Activated naive CD4-positive, alpha-beta T cell treated with anti-CD3 and anti-CD28 coated beads, Interleukin-2, amount 50 U/mL, for 24 hours (primary cell): ENCODE data around the gene PRDM16.

Experiments
- H3K27ac Mint-ChIP-seq: one replicate; pipeline ENCODE4 v1.8.0; 2021; ENCODE audit warnings: mild to moderate bottlenecking, mixed read lengths
- H3K27me3 Mint-ChIP-seq: one replicate; pipeline ENCODE4 v1.8.0; 2021; ENCODE audit warnings: mixed read lengths
- H3K36me3 Mint-ChIP-seq: one replicate; pipeline ENCODE4 v1.8.0; 2021; ENCODE audit warnings: mixed read lengths
- H3K4me1 Mint-ChIP-seq: one replicate; pipeline ENCODE4 v1.8.0; 2021; ENCODE audit warnings: mixed read lengths
- H3K4me3 Mint-ChIP-seq: one replicate; pipeline ENCODE4 v1.8.0; 2021; ENCODE audit warnings: mild to moderate bottlenecking, mixed read lengths
- H3K9me3 Mint-ChIP-seq: one replicate; pipeline ENCODE4 v1.8.0; 2021; ENCODE audit warnings: mixed read lengths

Gene PRDM16

GRCh38 chr1:3315399-3316339, 246.7 kb downstream of the PRDM16 start:
- H3K36me3 Mint-ChIP-seq = no peaks in the 10 kb centered on the region
- no peak overlapping the region for H3K4me3 Mint-ChIP-seq
- peaks cover 14% of the 10 kb centered on the region for H3K4me1 Mint-ChIP-seq
- peak overlapping the region; percentile 97 for H3K27ac Mint-ChIP-seq
- H3K9me3 Mint-ChIP-seq = no peaks in the 10 kb centered on the region
- H3K27me3 Mint-ChIP-seq = peaks cover 2% of the 10 kb centered on the region

GRCh38 chr1:3316340-3316943, 247.4 kb downstream of the PRDM16 start:
- H3K36me3 Mint-ChIP-seq = no peaks in the 10 kb centered on the region
- no peak overlapping the region for H3K4me3 Mint-ChIP-seq
- no peaks in the 10 kb centered on the region for H3K9me3 Mint-ChIP-seq
- peaks cover 1% of the 10 kb centered on the region for H3K27me3 Mint-ChIP-seq
- peak overlapping the region; percentile 97 for H3K27ac Mint-ChIP-seq
- peaks cover 14% of the 10 kb centered on the region for H3K4me1 Mint-ChIP-seq

- Mint-ChIP-seq H3K36me3 (no peaks in the 10 kb centered on the region), H3K4me1 (peaks cover 14% of the 10 kb centered on the region), H3K27ac (no peak overlapping the region), H3K4me3 (no peak overlapping the region), H3K27me3 (peaks cover 1% of the 10 kb centered on the region), H3K9me3 (no peaks in the 10 kb centered on the region)
These were observed 248.5 kb downstream of the PRDM16 start for GRCh38 chr1:3317456-3317855.

DNA sequence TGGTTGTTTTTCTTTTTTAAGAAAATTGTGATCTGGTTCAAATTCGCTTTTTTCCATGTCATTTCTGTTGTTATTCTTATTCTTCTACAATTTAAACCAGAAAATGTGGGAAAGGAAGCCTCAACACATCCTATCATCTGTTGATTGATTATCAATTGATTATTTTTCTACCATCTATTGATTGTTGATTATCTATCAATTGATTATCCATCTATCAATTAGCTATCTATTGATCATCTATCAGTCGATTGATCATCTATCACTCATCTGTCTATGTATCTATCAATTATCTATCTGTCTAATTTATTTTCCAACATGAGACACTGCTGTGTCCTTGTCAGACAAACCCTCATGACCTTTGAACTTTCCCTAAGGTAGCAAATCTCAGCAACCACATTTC, 249.3 kb downstream of the PRDM16 start:
- Mint-ChIP-seq H3K9me3 (no peaks in the 10 kb centered on the region), H3K4me3 (no peak overlapping the region), H3K36me3 (no peaks in the 10 kb centered on the region), H3K4me1 (peaks cover 11% of the 10 kb centered on the region), H3K27ac (no peak overlapping the region), H3K27me3 (no peaks in the 10 kb centered on the region)

DNA sequence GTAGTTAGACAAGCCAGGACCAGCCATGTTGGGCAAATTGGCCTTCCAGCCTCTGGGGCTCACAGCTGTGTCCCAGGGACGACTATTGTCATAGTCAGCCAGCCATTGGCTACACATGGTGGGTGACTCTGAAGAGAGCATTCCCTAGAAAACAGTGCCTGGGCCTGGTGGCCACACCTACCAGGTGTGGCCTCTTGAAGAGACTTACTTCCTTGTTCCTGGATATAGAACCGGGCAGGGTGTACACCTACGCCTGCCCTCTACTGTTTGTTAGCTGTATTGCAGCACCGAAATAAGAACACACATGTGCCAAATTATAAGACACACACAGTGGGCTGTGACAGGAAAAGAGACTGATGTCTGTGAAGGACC, 250.9 kb downstream of the PRDM16 start:
- Mint-ChIP-seq H3K27ac (no peak overlapping the region), H3K36me3 (no peaks in the 10 kb centered on the region), H3K4me3 (no peak overlapping the region), H3K27me3 (no peaks in the 10 kb centered on the region), H3K9me3 (no peaks in the 10 kb centered on the region), H3K4me1 (peaks cover 11% of the 10 kb centered on the region)

DNA sequence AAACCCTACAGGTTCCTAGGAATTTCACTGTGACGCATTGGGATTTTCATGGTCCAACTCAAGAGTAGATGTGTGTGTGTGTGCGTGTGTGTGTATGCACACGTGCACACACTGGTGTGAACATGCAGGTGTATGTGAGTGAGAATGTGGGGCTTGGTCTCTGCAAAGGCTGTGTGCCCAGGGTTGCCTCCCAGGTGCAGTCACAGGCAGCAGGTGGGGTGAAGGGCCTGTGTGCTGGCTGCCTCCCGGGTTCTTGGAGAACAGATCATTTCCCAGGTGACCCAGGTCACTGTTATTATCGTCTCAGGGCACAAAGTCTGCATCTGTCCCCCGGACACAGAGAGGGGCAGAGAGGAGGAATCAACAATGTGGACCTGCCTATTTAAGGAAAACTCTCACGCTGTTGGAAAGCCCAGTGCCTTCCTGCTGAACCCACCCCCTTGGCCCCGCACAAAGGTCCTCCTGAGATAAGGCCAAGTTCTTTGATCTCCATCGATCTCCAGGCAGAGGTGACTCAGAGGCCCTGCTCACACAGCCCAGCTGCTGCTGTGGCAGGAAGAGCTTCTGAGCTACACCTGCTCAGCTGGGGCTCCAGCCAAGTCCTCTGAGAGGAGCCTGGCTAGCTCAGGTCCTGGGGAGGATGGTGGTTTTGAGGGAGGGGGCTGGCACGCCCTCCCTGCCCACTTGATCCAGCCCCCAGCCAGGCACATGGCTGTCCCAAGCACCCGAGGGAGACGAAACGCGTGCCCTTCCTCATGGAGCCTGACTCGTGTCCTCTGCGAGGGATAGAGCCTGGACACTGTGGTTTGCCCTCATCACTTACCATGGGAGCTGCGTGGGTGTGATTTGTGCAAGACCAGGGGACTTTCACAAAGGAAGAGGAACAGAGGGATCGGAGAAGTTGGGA, 251.5 kb downstream of the PRDM16 start:
- Mint-ChIP-seq H3K27ac (no peak overlapping the region), H3K9me3 (no peaks in the 10 kb centered on the region), H3K36me3 (no peaks in the 10 kb centered on the region), H3K27me3 (peaks cover 1% of the 10 kb centered on the region), H3K4me1 (peaks cover 11% of the 10 kb centered on the region), H3K4me3 (no peak overlapping the region)

DNA sequence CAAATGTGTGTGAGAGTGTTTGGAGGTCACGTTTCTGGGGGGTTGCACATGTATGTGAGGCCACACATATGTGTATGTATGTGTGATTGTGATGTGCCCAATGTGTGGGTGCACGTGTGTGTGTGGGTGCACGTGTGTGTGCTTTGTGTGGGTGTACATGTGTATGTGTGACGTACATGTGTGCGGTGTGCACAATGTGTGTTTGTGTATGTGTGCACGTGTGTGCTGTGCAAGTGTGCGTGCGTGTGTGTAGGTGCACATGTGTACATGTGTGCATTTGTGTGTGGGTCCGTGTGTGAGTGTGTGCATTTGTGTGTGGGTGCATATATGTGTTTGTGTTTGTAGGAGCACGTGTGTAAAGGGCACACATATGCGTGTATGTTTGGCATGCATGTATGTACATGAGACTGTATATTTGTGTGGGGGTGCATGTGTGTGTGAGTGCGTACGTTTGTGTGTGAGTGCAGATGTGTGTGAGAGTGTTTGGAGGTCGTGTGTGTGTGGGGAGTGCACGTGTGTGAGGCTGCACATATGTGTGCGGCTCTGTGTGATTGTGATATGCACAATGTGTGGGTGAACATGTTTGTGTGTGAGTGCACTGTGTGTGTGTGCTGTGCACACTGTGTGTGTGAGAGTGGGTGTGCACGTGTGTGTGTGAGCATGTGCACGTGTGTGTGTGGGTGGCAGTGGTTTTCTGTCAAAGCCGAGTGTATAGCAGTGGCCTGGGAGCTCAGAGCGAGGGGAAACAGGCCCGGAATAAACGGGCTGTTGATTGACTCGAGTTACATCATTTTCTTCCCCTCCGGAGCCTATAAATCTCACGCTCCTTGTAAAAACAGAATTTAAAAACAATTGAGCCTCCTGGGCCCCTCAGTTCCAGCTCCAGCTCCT, 252.8 kb downstream of the PRDM16 start:
- H3K4me3 Mint-ChIP-seq = no peak overlapping the region
- H3K36me3 Mint-ChIP-seq = no peaks in the 10 kb centered on the region
- no peaks in the 10 kb centered on the region for H3K9me3 Mint-ChIP-seq
- H3K27me3 Mint-ChIP-seq = peaks cover 3% of the 10 kb centered on the region
- H3K27ac Mint-ChIP-seq = no peak overlapping the region
- H3K4me1 Mint-ChIP-seq = peaks cover 5% of the 10 kb centered on the region

DNA sequence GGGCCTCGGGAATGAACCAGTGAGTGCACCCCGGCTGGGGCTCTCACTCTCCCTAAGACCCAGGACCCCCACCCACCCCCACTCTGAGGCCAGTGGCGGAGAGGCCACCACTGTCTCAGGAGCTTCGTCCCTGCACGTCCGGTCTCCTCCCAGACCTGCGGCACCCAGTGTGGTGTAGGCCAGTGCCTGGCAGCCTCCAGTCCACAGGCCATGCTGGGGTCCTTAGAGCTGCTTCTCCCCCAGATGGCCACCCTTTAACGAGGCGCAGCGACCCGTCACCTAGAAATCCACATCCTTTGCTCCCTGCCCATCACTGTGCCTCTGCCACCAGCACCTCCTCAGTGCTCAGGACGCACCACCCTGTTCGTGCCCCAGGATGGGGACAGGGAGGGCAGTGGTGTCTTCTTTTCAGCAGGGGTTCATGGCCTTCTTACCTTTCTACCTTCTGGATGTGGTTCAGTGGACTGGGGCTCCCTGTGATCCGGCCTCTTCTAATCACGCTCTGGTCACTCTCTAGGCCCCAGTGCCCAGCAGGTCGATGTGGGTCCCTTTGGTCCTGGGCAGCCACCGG, 253.5 kb downstream of the PRDM16 start:
- H3K27me3 Mint-ChIP-seq = peaks cover 3% of the 10 kb centered on the region
- H3K27ac Mint-ChIP-seq = no peak overlapping the region
- H3K9me3 Mint-ChIP-seq = no peaks in the 10 kb centered on the region
- H3K4me1 Mint-ChIP-seq = peaks cover 3% of the 10 kb centered on the region
- no peak overlapping the region for H3K4me3 Mint-ChIP-seq
- H3K36me3 Mint-ChIP-seq = no peaks in the 10 kb centered on the region

GRCh38 chr1:3323021-3323795, 254.2 kb downstream of the PRDM16 start:
- no peak overlapping the region for H3K27ac Mint-ChIP-seq
- peaks cover 3% of the 10 kb centered on the region for H3K27me3 Mint-ChIP-seq
- no peaks in the 10 kb centered on the region for H3K36me3 Mint-ChIP-seq
- no peak overlapping the region for H3K4me3 Mint-ChIP-seq
- no peaks in the 10 kb centered on the region for H3K9me3 Mint-ChIP-seq
- H3K4me1 Mint-ChIP-seq = peaks cover 3% of the 10 kb centered on the region

GRCh38 chr1:3323796-3324703, 255.0 kb downstream of the PRDM16 start:
- Mint-ChIP-seq H3K27ac (no peak overlapping the region), H3K4me3 (no peak overlapping the region), H3K4me1 (peaks cover 3% of the 10 kb centered on the region), H3K9me3 (no peaks in the 10 kb centered on the region), H3K36me3 (no peaks in the 10 kb centered on the region), H3K27me3 (peaks cover 3% of the 10 kb centered on the region)

GRCh38 chr1:3324704-3325535, 255.9 kb downstream of the PRDM16 start:
- Mint-ChIP-seq H3K36me3 (no peaks in the 10 kb centered on the region), H3K27me3 (peaks cover 3% of the 10 kb centered on the region), H3K27ac (no peak overlapping the region), H3K4me1 (peaks cover 3% of the 10 kb centered on the region), H3K4me3 (no peak overlapping the region), H3K9me3 (no peaks in the 10 kb centered on the region)

DNA sequence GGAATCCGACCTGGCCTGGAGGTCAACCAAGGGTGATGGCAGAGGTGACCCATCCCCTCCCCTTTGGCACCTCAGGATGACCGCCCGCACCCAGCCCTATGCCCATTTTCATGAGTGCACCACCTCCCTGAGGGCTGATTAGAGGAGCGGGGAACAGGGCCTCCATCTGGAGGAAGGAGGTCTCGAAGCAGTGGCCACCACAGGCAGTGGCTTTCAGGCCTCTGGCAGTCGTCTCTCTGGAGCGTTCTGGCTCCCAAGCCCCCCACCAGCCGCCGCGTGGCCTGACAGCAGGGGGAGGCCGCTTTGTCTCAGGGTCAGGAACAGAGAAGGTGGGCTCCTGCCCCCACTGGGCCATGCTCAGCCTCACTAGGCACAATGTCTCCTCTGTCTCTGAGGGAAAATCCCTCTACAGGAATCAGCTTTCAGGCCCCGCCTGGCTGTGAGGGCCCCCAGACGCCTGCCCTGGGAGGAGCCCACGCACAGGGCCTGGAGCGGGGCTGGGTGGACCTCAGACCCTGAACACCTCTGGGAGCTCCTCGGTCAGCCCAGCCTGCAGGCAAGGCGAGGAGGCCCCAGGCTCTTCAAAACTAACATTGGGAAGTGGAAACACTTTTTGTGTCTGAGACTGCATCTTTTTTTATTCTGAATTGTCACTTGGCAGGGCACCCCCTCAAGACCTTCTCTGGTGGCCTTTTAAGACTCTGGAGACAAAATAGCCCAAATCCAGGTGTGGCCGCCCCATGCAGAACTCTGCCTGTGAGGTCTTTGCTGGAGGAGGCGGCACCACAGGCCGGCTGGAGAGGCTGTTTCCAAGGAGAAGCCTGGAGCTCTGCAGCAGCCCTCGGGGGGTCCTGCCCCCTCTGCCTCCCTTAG, 257.7 kb downstream of the PRDM16 start:
- H3K27me3 Mint-ChIP-seq = peaks cover 3% of the 10 kb centered on the region
- no peaks in the 10 kb centered on the region for H3K36me3 Mint-ChIP-seq
- no peaks in the 10 kb centered on the region for H3K9me3 Mint-ChIP-seq
- H3K4me1 Mint-ChIP-seq = no peaks in the 10 kb centered on the region
- H3K4me3 Mint-ChIP-seq = no peak overlapping the region
- no peak overlapping the region for H3K27ac Mint-ChIP-seq
